Endothelial cell of umbilical vein (primary cell): ENCODE measurements around the gene MAP3K21. TPM values are rescaled to one million over a fixed set of nuclear protein-coding genes. Genes with fewer than 3 reads are reported as not detected.

ENCODE experiments used
- BruUV-seq: library from RNA; stranded (reverse); fragments of 400-500 nt; replicated peaks from 2 replicates; lab custom pipeline; 2021; lab: Mats Ljungman, UMichigan
- CTCF ChIA-PET: fragments of 300-600, 350-600 bp; sonication (Branson Sonifier 250); formaldehyde crosslinking; loops from one replicate; lab custom pipeline; 2021; ENCODE audit warnings: antibody characterized with exemption, inconsistent platforms; lab: Charles Lee
- POLR2A ChIA-PET: fragments of 300-600, 350-600 bp; sonication (Branson Sonifier 250); formaldehyde crosslinking; loops from one replicate; lab custom pipeline; 2021; ENCODE audit warnings: antibody characterized with exemption, inconsistent platforms; lab: Charles Lee
- DNase-seq: peaks from one replicate; pipeline ENCODE4 v3.0.0-alpha.2; 2011; ENCODE audit warnings: low read depth, low spot score
- FAIRE-seq: peaks from 2 replicates; lab custom pipeline; 2011; peaks lifted over from hg19 to GRCh38; lab: Jason Lieb, UNC
- H2AFZ ChIP-seq: 2 replicates; pipeline ENCODE4 v1.6.0; 2012; ENCODE audit warnings: low read depth, low read length, control low read depth, inconsistent platforms
- H3K27ac ChIP-seq: 2 replicates; pipeline ENCODE4 v1.5.1; 2011; ENCODE audit warnings: low read depth, mild to moderate bottlenecking, control low read depth, low read length, moderate library complexity; ENCODE audit not compliant: insufficient read depth
- H3K27me3 ChIP-seq, 2 experiments: 2 replicates each; pipeline versions ENCODE4 v1.6.0 to v1.6.1; 2011; ENCODE audit warnings: low read length in 2 of 2, mixed read lengths in 1 of 2; ENCODE audit not compliant: control insufficient read depth in 2 of 2, insufficient read depth in 2 of 2
- H3K36me3 ChIP-seq, 2 experiments: 2 replicates in 1 of 2; 3 replicates in 1 of 2; pipeline ENCODE4 v1.5.1; 2011; ENCODE audit warnings: low read length in 2 of 2, mild to moderate bottlenecking in 1 of 2, moderate library complexity in 1 of 2; ENCODE audit not compliant: control insufficient read depth in 2 of 2, insufficient read depth in 2 of 2; ENCODE audit errors: extremely low read depth in 1 of 2
- H3K4me1 ChIP-seq: 3 replicates; pipeline ENCODE4 v1.5.1; 2011; ENCODE audit warnings: mild to moderate bottlenecking, low read length; ENCODE audit not compliant: control insufficient read depth, insufficient read depth; ENCODE audit errors: extremely low read depth
- H3K4me2 ChIP-seq: 2 replicates; pipeline ENCODE4 v1.6.1; 2011; ENCODE audit warnings: low read length, control low read depth, mixed read lengths; ENCODE audit not compliant: insufficient read depth
- H3K4me3 ChIP-seq, 3 experiments: fragments of 200-600 bp in 1 of 3; sonication (generic), shearing (Covaris generic) in 1 of 3; replicated peaks in 1 of 3; 2 replicates each; pipeline ENCODE4 v1.5.1; 2011 to 2016; ENCODE audit warnings: control low read depth in 3 of 3, low read length in 3 of 3, mild to moderate bottlenecking in 2 of 3, inconsistent platforms in 1 of 3, low read depth in 1 of 3, moderate library complexity in 1 of 3; ENCODE audit not compliant: insufficient read depth in 1 of 3
- H3K79me2 ChIP-seq: 2 replicates; pipeline ENCODE4 v1.6.0; 2012; ENCODE audit warnings: low read length, inconsistent platforms; ENCODE audit not compliant: control insufficient read depth, insufficient read depth
- H3K9ac ChIP-seq: replicated peaks from 2 replicates; pipeline ENCODE3; 2011; ENCODE audit warnings: low read length, control low read depth; ENCODE audit not compliant: insufficient read depth; ENCODE audit errors: extremely low read depth
- H3K9me1 ChIP-seq: replicated peaks from 3 replicates; pipeline ENCODE4 v1.6.0; 2011; ENCODE audit warnings: mild to moderate bottlenecking, low read length; ENCODE audit not compliant: control insufficient read depth, insufficient read depth; ENCODE audit errors: extremely low read depth
- H3K9me3 ChIP-seq: replicated peaks from 2 replicates; pipeline ENCODE4 v1.5.1; 2012; ENCODE audit warnings: low read length, inconsistent platforms; ENCODE audit not compliant: control insufficient read depth, insufficient read depth
- H4K20me1 ChIP-seq: replicated peaks from 2 replicates; pipeline ENCODE3; 2011; ENCODE audit warnings: mild to moderate bottlenecking, low read length; ENCODE audit not compliant: control insufficient read depth, insufficient read depth; ENCODE audit errors: extremely low read depth
- CTCF ChIP-seq, 2 donors: IDR thresholded peaks; 1 replicate in 1 of 2; 2 replicates in 1 of 2; pipeline ENCODE4 v1.5.1; 2011; ENCODE audit warnings: low read length in 2 of 2, mild to moderate bottlenecking in 2 of 2, moderate library complexity in 2 of 2, control low read depth in 1 of 2, inconsistent platforms in 1 of 2, low read depth in 1 of 2; ENCODE audit not compliant: insufficient read depth in 1 of 2; ENCODE audit errors: extremely low read depth in 1 of 2
- EZH2 ChIP-seq: IDR thresholded peaks from 2 replicates; pipeline ENCODE4 v1.6.1; 2012; ENCODE audit warnings: borderline replicate concordance, low read depth, mild to moderate bottlenecking, moderate library complexity, low read length, inconsistent platforms; ENCODE audit not compliant: severe bottlenecking
- FOS ChIP-seq: IDR thresholded peaks from 2 replicates; pipeline ENCODE4 v1.6.1; 2011; ENCODE audit warnings: mild to moderate bottlenecking, low read length, moderate library complexity, borderline replicate concordance; ENCODE audit not compliant: insufficient read depth
- GATA2 ChIP-seq: IDR thresholded peaks from 2 replicates; pipeline ENCODE4 v1.7.0; 2011; ENCODE audit warnings: low read depth, mild to moderate bottlenecking, moderate library complexity, mixed read lengths, low read length; ENCODE audit not compliant: insufficient read length, insufficient read depth
- JUN ChIP-seq: IDR thresholded peaks from 2 replicates; pipeline ENCODE4 v1.6.1; 2011; ENCODE audit warnings: borderline replicate concordance, low read depth; ENCODE audit not compliant: insufficient read length, insufficient read depth
- MAX ChIP-seq: IDR thresholded peaks from 2 replicates; pipeline ENCODE4 v1.6.1; 2011; ENCODE audit not compliant: insufficient read depth, insufficient read length
- MYC ChIP-seq: IDR thresholded peaks from one replicate; pipeline ENCODE4 v1.6.1; 2011; ENCODE audit warnings: mild to moderate bottlenecking, low read depth, low read length
- POLR2A ChIP-seq: IDR thresholded peaks from 2 replicates; pipeline ENCODE4 v1.6.1; 2012; ENCODE audit warnings: low read depth, mild to moderate bottlenecking, control low read depth, low read length
- POLR2AphosphoS5 ChIP-seq: IDR thresholded peaks from 2 replicates; pipeline ENCODE4 v1.6.1; 2012; ENCODE audit warnings: low read depth, mild to moderate bottlenecking, control low read depth, low read length, moderate library complexity; ENCODE audit not compliant: insufficient read depth
- dilution Hi-C: fragments of 300-500 bp; cut with MboI; formaldehyde crosslinking; loops from one replicate; pipeline ENCODE4 v1.15.0; 2019; ENCODE audit warnings: low sequenced_read_pairs; ENCODE audit not compliant: extremely low pct_ligation_motif_present
- intact Hi-C: fragments of 100-400 bp; cut with micrococcal nuclease; formaldehyde crosslinking; loops from one replicate; pipeline ENCODE4 v1.10.0; 2022
- polyA plus RNA-seq, 4 experiments: library from polyadenylated mRNA; depleted of rRNA in 3 of 4; stranded (reverse) in 3 of 4; unstranded in 1 of 4; fragments of >200 nt; gene quantifications; 2 replicates each; pipeline versions ENCODE4 v1.2.1 to v1.2.3, GENCODE V29; 2011 to 2012; ENCODE audit warnings: missing spikeins in 1 of 4
- total RNA-seq: library from RNA; stranded (reverse); gene quantifications from 2 replicates; pipeline ENCODE4 v1.2.3, GENCODE V29; 2021

Gene MAP3K21
- total and polyA plus RNA-seq, 2 donors (not counting 3 experiments of a cell fraction or from before 2014, with no cell fraction given) = 0.65 to 0.95 TPM

GRCh38 chr1:233340031-233340555 lies 12.6 kb downstream of the MAP3K21 start:
- H3K4me1 ChIP-seq = no peaks in the 10 kb centered on the region
- no peaks in the 10 kb centered on the region for H3K9me3 ChIP-seq
- TF ChIP-seq POLR2AphosphoS5 (no peak), JUN (no peak), POLR2A (no peak), GATA2 (no peak), MAX (no peak), CTCF (IDR thresholded peaks at IDR 0.05; ENCODE audit: extremely low read depth in 1 of 2, insufficient read depth in 1 of 2, low read depth in 1 of 2, low read length in 2 of 2) (no peak), MYC (no peak), EZH2 (no peak), FOS (no peak)
- no TSS peak for BruUV-seq
- no peak overlapping the region for H3K9ac ChIP-seq
- no peaks in the 10 kb centered on the region for H3K36me3 ChIP-seq
- H3K27ac ChIP-seq = no peak overlapping the region
- ChIA-PET POLR2A (no interaction called here), CTCF (interaction anchor here (1.0 kb wide), 1 partner anchor 10 kb away, joined by 3 read pairs; no protein-coding TSS in a partner anchor)
- peaks cover 3 to 4% of the 10 kb centered on the region in 2 experiments for H3K27me3 ChIP-seq
- DNase-seq (no peak), FAIRE-seq (no peak)
- no peak overlapping the region for H2AFZ ChIP-seq
- H3K4me3 ChIP-seq = no peak overlapping the region
- no peaks in the 10 kb centered on the region for H3K79me2 ChIP-seq
- H4K20me1 ChIP-seq = no peaks in the 10 kb centered on the region
- no peak overlapping the region for H3K4me2 ChIP-seq
- dilution Hi-C loops (no loop called here), intact Hi-C loops (no loop called here)
- H3K9me1 ChIP-seq = no peaks in the 10 kb centered on the region
